MM.1S (cell line): ENCODE measurements around the gene HS6ST1.

Source experiments
- CTCF ChIP-seq: fragments of 300-600 bp; sonication (generic); IDR thresholded peaks from 2 replicates; pipeline ENCODE4 v1.5.1; 2016; ENCODE audit warnings: antibody characterized with exemption, low read length, mixed read lengths
- EZH2 ChIP-seq: fragments of 300-600 bp; sonication (generic); optimal IDR thresholded peaks from 2 replicates; pipeline ENCODE3; 2017; ENCODE audit warnings: low read depth, mild to moderate bottlenecking, antibody characterized with exemption, low read length, mixed read lengths
- EZH2phosphoT487 ChIP-seq: fragments of 300-600 bp; sonication (generic); IDR thresholded peaks from 2 replicates; pipeline ENCODE4 v1.6.1; 2018; ENCODE audit warnings: antibody characterized with exemption, low read length

- TF ChIP-seq CTCF (no peak), EZH2 (no peak), EZH2phosphoT487 (no peak)
Measured at GRCh38 chr2:128270672-128271596, 47.7 kb downstream of the HS6ST1 start.
